Upper lobe of left lung (tissue), 6 donors: ENCODE data around the gene GRHL3. TPM values are rescaled to one million over a fixed set of nuclear protein-coding genes. Genes with fewer than 3 reads are reported as not detected.

Experiments used
- ATAC-seq, 2 donors: fragments of 200-7000 bp; cut with Tn5 transposase; one replicate each; pipeline ENCODE4 v1.9.1; 2022; ENCODE audit warnings: mild to moderate bottlenecking in 2 of 2, moderate library complexity in 2 of 2; ENCODE audit not compliant: low FRiP score in 2 of 2
- DNase-seq, 2 donors: peaks; one replicate each; pipeline ENCODE4 v3.0.0-alpha.2; 2019 to 2020
- H3K27ac ChIP-seq, 4 donors: fragments of 200-600 bp; sonication (generic); one replicate each; pipeline ENCODE4 v1.5.1; 2016 to 2019
- H3K27me3 ChIP-seq, 4 donors: fragments of 200-600 bp; sonication (generic); one replicate each; pipeline ENCODE4 v1.5.1; 2017 to 2019
- H3K36me3 ChIP-seq, 4 donors: fragments of 200-600 bp; sonication (generic); one replicate each; pipeline ENCODE4 v1.5.1; 2016 to 2019
- H3K4me1 ChIP-seq, 4 donors: fragments of 200-600 bp; sonication (generic); one replicate each; pipeline ENCODE4 v1.5.1; 2018 to 2019
- H3K4me3 ChIP-seq, 4 donors: fragments of 200-600 bp; sonication (generic); one replicate each; pipeline ENCODE4 v1.5.1; 2017 to 2019; ENCODE audit warnings: mild to moderate bottlenecking in 2 of 4, moderate library complexity in 1 of 4
- H3K9me3 ChIP-seq, 4 donors: fragments of 200-600 bp; sonication (generic); one replicate each; pipeline ENCODE4 v1.5.1; 2018 to 2019
- EP300 ChIP-seq, 4 donors: sonication (generic); formaldehyde crosslinking; IDR thresholded peaks; one replicate each; pipeline ENCODE4 v1.5.1; 2017; ENCODE audit warnings: antibody characterized with exemption in 4 of 4, control low read depth in 2 of 4
- POLR2A ChIP-seq, 4 donors: fragments of 450-650 bp; IDR thresholded peaks; one replicate each; pipeline ENCODE4 v1.5.1; 2016 to 2017; ENCODE audit warnings: antibody characterized with exemption in 4 of 4, mild to moderate bottlenecking in 2 of 4
- POLR2AphosphoS5 ChIP-seq, 2 donors: sonication (generic); formaldehyde crosslinking; IDR thresholded peaks; one replicate each; pipeline ENCODE4 v1.5.1; 2017; ENCODE audit warnings: antibody characterized with exemption in 2 of 2
- WGBS, 2 donors: methylation state at CpG; one replicate each; pipeline ENCODE4 v1.1.5; 2017 to 2018; 5-methylcytosine and 5-hydroxymethylcytosine counted together
- total RNA-seq, 6 donors: library from RNA; depleted of rRNA in 4 of 6; stranded (reverse); fragments of >200 nt in 4 of 6; gene quantifications; one replicate each; pipeline versions ENCODE4 v1.1.0 to v1.2.1, GENCODE V29; 2016 to 2021
- TF ChIP-seq, protein P1 (sequence below), 6 experiments: fragments of 450-650 bp in 4 of 6; fragments of 200-600 bp in 2 of 6; sonication (generic) in 2 of 6; IDR thresholded peaks; one replicate each; pipeline ENCODE4 v1.5.1; 2016 to 2019; ENCODE audit warnings: antibody characterized with exemption in 6 of 6
- donor health status: DM: no; HTN: no; CAD: no; lungs with moderate emphysema.
- donor health status: DM: no; HTN: yes; CAD: no; lungs with severe emphysema.

The GRHL3 gene
- total RNA-seq, 6 donors from 2014 or later: 0.09 to 0.24 TPM; not detected in 4

DNA sequence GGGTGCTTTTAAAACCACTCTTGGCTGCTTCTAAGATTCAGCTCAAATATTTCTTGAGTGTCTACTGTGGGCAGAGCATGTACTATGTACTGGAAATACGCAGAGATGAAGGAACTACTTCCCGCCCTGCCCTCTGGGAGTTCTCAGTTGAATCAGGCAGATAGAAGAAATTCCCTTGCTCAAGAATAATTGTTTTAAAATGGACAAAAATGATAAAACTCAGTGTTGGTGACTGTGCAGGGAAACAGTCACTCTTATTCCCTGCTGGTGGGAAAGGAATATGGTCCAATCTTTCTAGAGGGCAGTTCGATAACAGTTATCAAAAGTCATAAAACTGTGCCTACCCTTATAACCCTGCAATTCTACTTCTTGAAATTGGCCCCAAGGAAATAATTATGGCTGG is 16.9 kb upstream of the GRHL3 start:
- Histone ChIP-seq H3K9me3 (no peaks in the 10 kb centered on the region), H3K36me3 (no peaks in the 10 kb centered on the region), H3K27ac (no peak overlapping the region), H3K4me3 (no peak overlapping the region), H3K27me3 (no peaks in the 10 kb centered on the region), H3K4me1 (peaks cover 0 to 14% (median 8%) of the 10 kb centered on the region in 4 donors)
- DNase-seq (no peak), ATAC-seq (peak; percentile 44 to 82)
- 69 to 72% methylated on average over 3 of the region's 3 CpGs for WGBS, 2 donors
- TF ChIP-seq, protein P1, sequence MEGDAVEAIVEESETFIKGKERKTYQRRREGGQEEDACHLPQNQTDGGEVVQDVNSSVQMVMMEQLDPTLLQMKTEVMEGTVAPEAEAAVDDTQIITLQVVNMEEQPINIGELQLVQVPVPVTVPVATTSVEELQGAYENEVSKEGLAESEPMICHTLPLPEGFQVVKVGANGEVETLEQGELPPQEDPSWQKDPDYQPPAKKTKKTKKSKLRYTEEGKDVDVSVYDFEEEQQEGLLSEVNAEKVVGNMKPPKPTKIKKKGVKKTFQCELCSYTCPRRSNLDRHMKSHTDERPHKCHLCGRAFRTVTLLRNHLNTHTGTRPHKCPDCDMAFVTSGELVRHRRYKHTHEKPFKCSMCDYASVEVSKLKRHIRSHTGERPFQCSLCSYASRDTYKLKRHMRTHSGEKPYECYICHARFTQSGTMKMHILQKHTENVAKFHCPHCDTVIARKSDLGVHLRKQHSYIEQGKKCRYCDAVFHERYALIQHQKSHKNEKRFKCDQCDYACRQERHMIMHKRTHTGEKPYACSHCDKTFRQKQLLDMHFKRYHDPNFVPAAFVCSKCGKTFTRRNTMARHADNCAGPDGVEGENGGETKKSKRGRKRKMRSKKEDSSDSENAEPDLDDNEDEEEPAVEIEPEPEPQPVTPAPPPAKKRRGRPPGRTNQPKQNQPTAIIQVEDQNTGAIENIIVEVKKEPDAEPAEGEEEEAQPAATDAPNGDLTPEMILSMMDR (IDR thresholded peaks at IDR 0.05): no peak
- TF ChIP-seq POLR2A (IDR thresholded peaks at IDR 0.05) (no peak), EP300 (IDR thresholded peaks at IDR 0.05) (no peak), POLR2AphosphoS5 (IDR thresholded peaks at IDR 0.05) (no peak)

DNA sequence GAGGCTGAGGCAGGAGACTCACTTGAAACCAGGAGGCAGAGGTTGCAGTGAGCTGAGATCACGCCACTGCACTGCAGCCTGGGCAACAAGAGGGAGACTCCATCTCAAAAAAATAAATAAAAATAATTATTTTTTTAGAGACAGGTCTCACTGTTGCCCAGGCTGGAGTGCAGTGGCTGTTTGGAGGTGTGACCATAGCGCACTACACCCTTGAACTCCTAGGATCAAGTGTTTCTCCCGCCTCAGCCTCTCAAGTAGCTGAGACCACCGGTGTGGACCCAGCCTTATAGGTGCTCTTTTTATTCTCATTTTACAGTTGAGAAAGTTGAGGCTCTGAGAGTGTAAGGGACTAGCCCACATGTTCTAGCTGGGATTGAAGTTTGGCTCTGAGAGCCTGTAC is 15.6 kb upstream of the GRHL3 start:
- DNase-seq (no peak), ATAC-seq (no peak)
- 82 to 83% methylated on average over 4 of the region's 4 CpGs for WGBS, 2 donors
- Histone ChIP-seq H3K36me3 (no peaks in the 10 kb centered on the region), H3K4me3 (no peak overlapping the region), H3K9me3 (no peaks in the 10 kb centered on the region), H3K27ac (no peak overlapping the region), H3K4me1 (peaks cover 0 to 14% (median 8%) of the 10 kb centered on the region in 4 donors), H3K27me3 (no peaks in the 10 kb centered on the region)
- TF ChIP-seq, protein P1 (IDR thresholded peaks at IDR 0.05): no peak
- TF ChIP-seq EP300 (IDR thresholded peaks at IDR 0.05) (no peak), POLR2AphosphoS5 (IDR thresholded peaks at IDR 0.05) (no peak), POLR2A (IDR thresholded peaks at IDR 0.05) (no peak)

DNA sequence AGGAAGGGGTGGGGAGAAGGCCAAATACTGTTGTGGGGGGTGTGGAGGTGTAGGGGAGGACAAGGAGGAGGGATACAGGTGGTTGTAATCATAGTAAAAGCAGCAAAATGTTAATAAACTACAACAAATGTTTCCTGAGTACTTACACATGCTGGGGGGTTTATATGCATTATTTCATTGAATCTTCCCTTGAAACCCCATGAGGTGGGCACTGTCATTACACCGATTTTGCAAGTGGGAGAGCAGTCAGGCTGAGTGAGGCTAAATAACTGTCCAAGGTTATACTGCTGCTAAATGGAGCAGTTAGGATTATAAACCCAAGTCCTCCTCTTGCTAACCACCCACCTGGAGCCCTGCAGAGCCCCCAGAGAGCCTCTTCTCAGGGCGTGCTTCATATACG is 14.4 kb upstream of the GRHL3 start:
- Histone ChIP-seq H3K27me3 (no peaks in the 10 kb centered on the region), H3K9me3 (no peaks in the 10 kb centered on the region), H3K4me3 (no peak overlapping the region), H3K27ac (no peak overlapping the region), H3K36me3 (no peaks in the 10 kb centered on the region), H3K4me1 (peaks cover 0 to 14% (median 8%) of the 10 kb centered on the region in 4 donors)
- DNase-seq (no peak), ATAC-seq (no peak)
- TF ChIP-seq, protein P1 (IDR thresholded peaks at IDR 0.05): no peak
- TF ChIP-seq POLR2AphosphoS5 (IDR thresholded peaks at IDR 0.05) (no peak), EP300 (IDR thresholded peaks at IDR 0.05) (no peak), POLR2A (IDR thresholded peaks at IDR 0.05) (no peak)
- 72 to 83% methylated on average over 3 of the region's 3 CpGs for WGBS, 2 donors

DNA sequence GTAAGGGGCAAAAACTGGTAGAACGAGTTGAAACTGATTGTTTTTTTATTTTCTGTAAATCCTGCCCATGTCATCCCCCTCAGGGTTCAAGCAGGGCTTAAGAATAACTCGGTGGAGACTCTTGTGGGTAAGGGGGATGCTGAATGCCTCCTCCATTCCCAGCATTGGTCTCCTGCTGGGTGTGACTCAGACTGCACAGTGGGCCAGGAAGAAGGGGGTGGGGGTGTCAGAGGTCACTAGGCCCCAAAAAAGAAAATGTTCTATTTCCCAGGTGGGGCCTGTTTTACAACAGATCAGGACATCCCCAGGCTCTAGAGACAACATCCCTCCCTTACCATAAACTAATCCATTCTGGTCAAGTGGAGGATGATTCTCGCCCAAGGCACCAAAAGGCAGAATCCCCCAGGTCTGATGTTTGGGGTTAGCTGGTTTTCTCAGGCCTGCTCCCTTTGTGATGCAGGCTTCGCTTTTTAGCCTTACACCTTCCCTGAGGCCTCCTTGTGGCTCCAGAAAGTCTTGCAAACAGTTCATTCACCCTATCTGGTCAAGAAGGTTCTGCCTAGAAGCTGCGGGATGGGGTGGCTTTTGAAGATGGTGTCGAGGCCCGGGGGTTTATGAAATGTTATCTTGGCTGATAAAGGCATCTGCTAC is 10.7 kb upstream of the GRHL3 start:
- 82 to 85% methylated on average over 7 of the region's 7 CpGs for WGBS, 2 donors
- Histone ChIP-seq H3K36me3 (no peaks in the 10 kb centered on the region), H3K4me1 (no peaks in the 10 kb centered on the region), H3K9me3 (no peaks in the 10 kb centered on the region), H3K4me3 (no peak overlapping the region), H3K27ac (no peak overlapping the region), H3K27me3 (no peaks in the 10 kb centered on the region)
- ATAC-seq (no peak), DNase-seq (no peak)
- no peak for TF ChIP-seq POLR2A (IDR thresholded peaks at IDR 0.05)
- TF ChIP-seq, protein P1 (IDR thresholded peaks at IDR 0.05): no peak
- no peak for TF ChIP-seq EP300 (IDR thresholded peaks at IDR 0.05)
- TF ChIP-seq POLR2AphosphoS5 (IDR thresholded peaks at IDR 0.05): no peak
